ENCODE measurements around the gene SUSD1.

The SUSD1 gene

DNA sequence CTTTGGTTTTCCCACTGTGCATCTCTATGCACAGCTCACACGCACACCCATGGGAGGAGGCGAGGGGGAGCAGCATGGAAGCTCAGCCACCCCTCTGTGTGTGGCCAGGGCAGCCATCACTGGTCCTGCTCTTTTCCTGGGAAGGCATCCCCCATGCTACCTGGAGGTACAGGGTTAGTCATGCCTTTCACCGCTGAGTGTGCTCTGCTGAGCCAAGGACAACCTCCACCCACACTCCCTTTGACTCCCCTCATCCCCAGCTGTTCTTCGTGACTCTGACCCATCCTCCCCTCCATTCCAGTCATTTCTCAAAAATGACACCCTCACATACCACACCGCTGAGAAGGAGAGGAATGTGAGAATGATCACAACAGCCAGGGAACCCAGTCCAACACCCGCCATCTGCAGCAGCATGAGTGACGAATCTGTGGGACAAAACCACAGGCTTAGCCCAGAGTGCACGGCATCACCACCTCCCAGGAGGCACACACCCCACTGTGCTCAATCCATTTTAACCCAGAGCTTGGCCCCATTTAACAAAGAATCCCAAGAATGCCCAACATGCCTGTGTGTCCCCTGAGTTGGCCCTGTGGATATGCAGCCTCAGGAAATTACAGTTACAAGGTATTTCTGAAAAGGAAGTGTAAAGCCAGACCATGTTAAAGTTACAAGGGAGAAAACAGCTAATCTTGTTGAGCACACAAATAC, 133.4 kb downstream of the SUSD1 start:
- Histone ChIP-seq H2AK5ac (ENCODE audit: low read length, severe bottlenecking) (peak overlapping the region; percentile 100), H2BK120ac (ENCODE audit: low read depth, low read length) (peak overlapping the region; percentile 11), H2BK15ac (ENCODE audit: low read depth, poor library complexity, severe bottlenecking) (peak overlapping the region; percentile 19), H3K18ac (ENCODE audit: low read depth in 1 of 2, low read length in 2 of 2) (peak overlapping the region; percentile 79 to 91), H2BK5ac (ENCODE audit: low read depth, low read length, poor library complexity, severe bottlenecking) (peak overlapping the region; percentile 100), H3K9ac (ENCODE audit: low read length) (peak overlapping the region; percentile 35), H3K4me3 (ENCODE audit: insufficient read depth in 1 of 2, low read depth in 1 of 2, low read length in 2 of 2) (no peak overlapping the region), H2BK12ac (ENCODE audit: low read length in 2 of 2) (peak overlapping the region; percentile 85 to 90), H3K36me3 (ENCODE audit: control insufficient read depth in 1 of 2, insufficient read depth in 2 of 2, low read depth in 1 of 2, low read length in 2 of 2) (peaks cover 0 to 5% of the 10 kb centered on the region in 2 experiments), H3K79me1 (replicated peaks; ENCODE audit: low read length, poor library complexity, severe bottlenecking) (peaks cover 4% of the 10 kb centered on the region), H3K27me3 (ENCODE audit: control insufficient read depth in 1 of 2, insufficient read depth in 1 of 2, low read length in 2 of 2) (no peaks in the 10 kb centered on the region), H4K8ac (ENCODE audit: low read length) (peak overlapping the region; percentile 83), H3K9me3 (ENCODE audit: control insufficient read depth, low read length) (no peaks in the 10 kb centered on the region), H3K4ac (ENCODE audit: low read depth in 1 of 2, low read length in 2 of 2) (peak overlapping the region; percentile 47 to 90), H3K4me2 (ENCODE audit: low read length, poor library complexity, severe bottlenecking) (no peak overlapping the region), H4K91ac (ENCODE audit: low read length) (peak overlapping the region; percentile 95), H3K4me1 (ENCODE audit: control insufficient read depth, insufficient read depth, low read depth, low read length) (peaks cover 12% of the 10 kb centered on the region), H3K14ac (ENCODE audit: low read length in 2 of 2) (peak overlapping the region in 1 of 2 experiments; percentile 5), H2AFZ (ENCODE audit: low read depth, low read length) (no peak overlapping the region), H3K27ac (ENCODE audit: low read length, poor library complexity, severe bottlenecking) (peak overlapping the region; percentile 100), H3K23ac (ENCODE audit: low read length in 2 of 2) (peak overlapping the region in 1 of 2 experiments; percentile 64)
- DNase-seq, result peak; percentile 98
- WGBS, result 15% methylated on average over 8 of the region's 8 CpGs

GRCh38 chr9:112041199-112041535, 133.9 kb downstream of the SUSD1 start:
- H3K4me2 ChIP-seq (ENCODE audit: low read length, poor library complexity, severe bottlenecking), result no peak overlapping the region
- H3K79me1 ChIP-seq (replicated peaks; ENCODE audit: low read length, poor library complexity, severe bottlenecking), result peaks cover 4% of the 10 kb centered on the region
- DNase-seq, result no peak
- H3K27ac ChIP-seq (ENCODE audit: low read length, poor library complexity, severe bottlenecking), result peak overlapping the region; percentile 100
- peaks cover 12% of the 10 kb centered on the region for H3K4me1 ChIP-seq (ENCODE audit: control insufficient read depth, insufficient read depth, low read depth, low read length)
- H2BK12ac ChIP-seq (ENCODE audit: low read length in 2 of 2), result peak overlapping the region; percentile 85 to 90
- no peak overlapping the region for H3K4me3 ChIP-seq (ENCODE audit: insufficient read depth in 1 of 2, low read depth in 1 of 2, low read length in 2 of 2)
- peak overlapping the region; percentile 47 to 90 for H3K4ac ChIP-seq (ENCODE audit: low read depth in 1 of 2, low read length in 2 of 2)
- peak overlapping the region; percentile 79 to 91 for H3K18ac ChIP-seq (ENCODE audit: low read depth in 1 of 2, low read length in 2 of 2)
- H3K36me3 ChIP-seq (ENCODE audit: control insufficient read depth in 1 of 2, insufficient read depth in 2 of 2, low read depth in 1 of 2, low read length in 2 of 2), result peaks cover 0 to 5% of the 10 kb centered on the region in 2 experiments
- peak overlapping the region; percentile 83 for H4K8ac ChIP-seq (ENCODE audit: low read length)
- H2BK120ac ChIP-seq (ENCODE audit: low read depth, low read length), result peak overlapping the region; percentile 11
- peak overlapping the region in 1 of 2 experiments; percentile 83 for H3K14ac ChIP-seq (ENCODE audit: low read length in 2 of 2)
- H4K91ac ChIP-seq (ENCODE audit: low read length), result peak overlapping the region; percentile 95
- no peak overlapping the region for H2AFZ ChIP-seq (ENCODE audit: low read depth, low read length)
- peak overlapping the region in 1 of 2 experiments; percentile 64 for H3K23ac ChIP-seq (ENCODE audit: low read length in 2 of 2)
- peak overlapping the region; percentile 4 for H3K9ac ChIP-seq (ENCODE audit: low read length)
- peak overlapping the region; percentile 100 for H2BK5ac ChIP-seq (ENCODE audit: low read depth, low read length, poor library complexity, severe bottlenecking)
- peak overlapping the region; percentile 100 for H2AK5ac ChIP-seq (ENCODE audit: low read length, severe bottlenecking)
- WGBS, result 93% methylated on average over 4 of the region's 4 CpGs
- peak overlapping the region; percentile 19 for H2BK15ac ChIP-seq (ENCODE audit: low read depth, poor library complexity, severe bottlenecking)
- no peaks in the 10 kb centered on the region for H3K9me3 ChIP-seq (ENCODE audit: control insufficient read depth, low read length)
- no peaks in the 10 kb centered on the region for H3K27me3 ChIP-seq (ENCODE audit: control insufficient read depth in 1 of 2, insufficient read depth in 1 of 2, low read length in 2 of 2)

DNA sequence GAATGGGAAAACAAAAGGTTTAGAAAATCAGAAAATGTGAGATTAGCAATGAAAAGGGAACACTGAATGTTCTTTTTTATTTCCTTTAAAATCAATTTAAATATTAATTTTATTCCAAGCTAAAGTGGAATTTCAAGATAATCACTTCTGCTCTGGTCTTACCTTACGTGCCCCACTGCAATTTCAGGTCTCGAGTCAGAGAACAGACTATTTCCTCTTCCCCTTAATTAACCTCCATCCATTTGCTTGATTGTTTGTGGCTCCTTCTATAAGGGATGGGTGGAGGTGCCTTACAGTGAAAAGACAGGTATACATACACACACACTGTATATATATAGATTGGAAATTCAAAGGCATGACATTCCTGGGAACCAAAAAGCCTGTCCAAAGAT, 137.1 kb downstream of the SUSD1 start:
- WGBS, result 80% methylated on average over 1 of the region's 2 CpGs
- Histone ChIP-seq H2BK120ac (ENCODE audit: low read depth, low read length) (peak overlapping the region; percentile 15), H3K27me3 (ENCODE audit: control insufficient read depth in 1 of 2, insufficient read depth in 1 of 2, low read length in 2 of 2) (no peaks in the 10 kb centered on the region), H3K27ac (ENCODE audit: low read length, poor library complexity, severe bottlenecking) (peak overlapping the region; percentile 98), H2AFZ (ENCODE audit: low read depth, low read length) (no peak overlapping the region), H3K4me1 (ENCODE audit: control insufficient read depth, insufficient read depth, low read depth, low read length) (peaks cover 17% of the 10 kb centered on the region), H4K8ac (ENCODE audit: low read length) (peak overlapping the region; percentile 7), H3K4me2 (ENCODE audit: low read length, poor library complexity, severe bottlenecking) (no peak overlapping the region), H2AK5ac (ENCODE audit: low read length, severe bottlenecking) (peak overlapping the region; percentile 90), H3K9me3 (ENCODE audit: control insufficient read depth, low read length) (no peaks in the 10 kb centered on the region), H3K36me3 (ENCODE audit: control insufficient read depth in 1 of 2, insufficient read depth in 2 of 2, low read depth in 1 of 2, low read length in 2 of 2) (peaks cover 0 to 5% of the 10 kb centered on the region in 2 experiments), H3K18ac (ENCODE audit: low read depth in 1 of 2, low read length in 2 of 2) (no peak overlapping the region), H3K14ac (ENCODE audit: low read length in 2 of 2) (no peak overlapping the region), H3K79me1 (replicated peaks; ENCODE audit: low read length, poor library complexity, severe bottlenecking) (peaks cover 17% of the 10 kb centered on the region), H2BK5ac (ENCODE audit: low read depth, low read length, poor library complexity, severe bottlenecking) (peak overlapping the region; percentile 88), H2BK12ac (ENCODE audit: low read length in 2 of 2) (no peak overlapping the region), H2BK15ac (ENCODE audit: low read depth, poor library complexity, severe bottlenecking) (no peak overlapping the region), H3K4me3 (ENCODE audit: insufficient read depth in 1 of 2, low read depth in 1 of 2, low read length in 2 of 2) (no peak overlapping the region), H3K4ac (ENCODE audit: low read depth in 1 of 2, low read length in 2 of 2) (no peak overlapping the region), H3K9ac (ENCODE audit: low read length) (no peak overlapping the region), H4K91ac (ENCODE audit: low read length) (no peak overlapping the region), H3K23ac (ENCODE audit: low read length in 2 of 2) (no peak overlapping the region)
- DNase-seq, result no peak

DNA sequence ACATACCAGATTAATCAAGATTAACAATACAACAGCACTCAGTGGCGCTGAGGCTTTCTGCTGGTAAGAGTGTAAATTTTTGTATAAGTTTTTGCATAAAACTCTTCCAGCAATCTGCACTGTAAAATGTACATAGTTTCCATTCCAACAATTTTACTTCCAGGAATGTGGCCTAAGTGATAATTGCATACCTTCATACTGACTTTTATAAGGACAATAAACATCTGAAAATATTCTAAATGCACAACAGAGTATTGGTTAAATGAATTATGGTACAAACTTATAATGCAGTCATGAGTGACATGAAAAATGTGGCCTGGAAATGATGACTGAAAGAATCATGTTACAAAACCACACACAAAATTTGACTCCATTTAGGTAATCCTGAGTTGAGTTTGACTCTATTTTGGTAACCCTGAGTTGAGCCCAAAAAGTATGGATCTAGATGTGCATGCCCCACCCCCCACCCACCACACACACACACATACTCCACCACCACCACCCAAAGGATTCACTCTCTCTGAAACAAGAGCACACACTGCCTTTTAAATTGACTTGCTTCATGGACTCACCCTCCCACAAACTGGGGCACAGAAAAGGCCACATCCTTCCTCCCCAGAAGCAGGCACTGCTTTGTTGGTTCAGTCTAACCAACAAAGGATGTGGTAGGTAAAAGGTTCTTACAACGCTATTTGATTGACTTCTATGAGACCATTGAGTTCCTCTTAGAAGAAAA, 137.6 kb downstream of the SUSD1 start:
- no peak overlapping the region for H2BK15ac ChIP-seq (ENCODE audit: low read depth, poor library complexity, severe bottlenecking)
- 82% methylated on average over 1 of the region's 2 CpGs for WGBS
- no peak overlapping the region for H2AFZ ChIP-seq (ENCODE audit: low read depth, low read length)
- H3K36me3 ChIP-seq (ENCODE audit: control insufficient read depth in 1 of 2, insufficient read depth in 2 of 2, low read depth in 1 of 2, low read length in 2 of 2), result peaks cover 0 to 5% of the 10 kb centered on the region in 2 experiments
- H2BK120ac ChIP-seq (ENCODE audit: low read depth, low read length), result no peak overlapping the region
- no peak overlapping the region for H3K23ac ChIP-seq (ENCODE audit: low read length in 2 of 2)
- H3K4ac ChIP-seq (ENCODE audit: low read depth in 1 of 2, low read length in 2 of 2), result peak overlapping the region in 1 of 2 experiments; percentile 60
- H3K4me2 ChIP-seq (ENCODE audit: low read length, poor library complexity, severe bottlenecking), result no peak overlapping the region
- DNase-seq, result peak; percentile 33
- peaks cover 17% of the 10 kb centered on the region for H3K79me1 ChIP-seq (replicated peaks; ENCODE audit: low read length, poor library complexity, severe bottlenecking)
- H3K9me3 ChIP-seq (ENCODE audit: control insufficient read depth, low read length), result no peaks in the 10 kb centered on the region
- H3K4me1 ChIP-seq (ENCODE audit: control insufficient read depth, insufficient read depth, low read depth, low read length), result peaks cover 17% of the 10 kb centered on the region
- H3K9ac ChIP-seq (ENCODE audit: low read length), result no peak overlapping the region
- peak overlapping the region in 1 of 2 experiments; percentile 80 for H2BK12ac ChIP-seq (ENCODE audit: low read length in 2 of 2)
- H3K14ac ChIP-seq (ENCODE audit: low read length in 2 of 2), result peak overlapping the region in 1 of 2 experiments; percentile 7
- H2BK5ac ChIP-seq (ENCODE audit: low read depth, low read length, poor library complexity, severe bottlenecking), result peak overlapping the region; percentile 88
- peak overlapping the region in 1 of 2 experiments; percentile 79 for H3K18ac ChIP-seq (ENCODE audit: low read depth in 1 of 2, low read length in 2 of 2)
- no peak overlapping the region for H4K8ac ChIP-seq (ENCODE audit: low read length)
- peak overlapping the region; percentile 98 for H3K27ac ChIP-seq (ENCODE audit: low read length, poor library complexity, severe bottlenecking)
- no peaks in the 10 kb centered on the region for H3K27me3 ChIP-seq (ENCODE audit: control insufficient read depth in 1 of 2, insufficient read depth in 1 of 2, low read length in 2 of 2)
- H2AK5ac ChIP-seq (ENCODE audit: low read length, severe bottlenecking), result peak overlapping the region; percentile 91
- H3K4me3 ChIP-seq (ENCODE audit: insufficient read depth in 1 of 2, low read depth in 1 of 2, low read length in 2 of 2), result no peak overlapping the region
- no peak overlapping the region for H4K91ac ChIP-seq (ENCODE audit: low read length)
